Right atrium auricular region (tissue), 2 donors: ENCODE data around the gene ZFYVE26. TPM values are rescaled to one million over a fixed set of nuclear protein-coding genes. Genes with fewer than 3 reads are reported as not detected.
"Not testable (repeated sequence)": the region's sequence is repeated elsewhere in the genome, so short reads cannot be mapped to it uniquely, and the experiment has no call there.

Experiments
- DNase-seq: peaks from one replicate; pipeline ENCODE4 v3.0.0-alpha.2; 2019; ENCODE audit warnings: low spot score
- H3K27ac ChIP-seq, 2 donors: fragments of 200-600 bp; sonication (generic); 1 replicate in 1 of 2; 2 replicates in 1 of 2; pipeline ENCODE4 v1.5.1; 2016 to 2019
- H3K27me3 ChIP-seq, 2 donors: fragments of 200-600 bp; sonication (generic); one replicate each; pipeline versions ENCODE4 v1.5.1 to v1.6.0; 2017 to 2019
- H3K36me3 ChIP-seq: fragments of 200-600 bp; sonication (generic); one replicate; pipeline ENCODE4 v1.5.1; 2016
- H3K4me1 ChIP-seq, 2 donors: fragments of 200-600 bp; sonication (generic); one replicate each; pipeline versions ENCODE4 v1.5.1 to v1.6.0; 2017 to 2019
- H3K4me3 ChIP-seq, 2 donors: fragments of 200-600 bp; sonication (generic); 1 replicate in 1 of 2; 2 replicates in 1 of 2; pipeline ENCODE4 v1.5.1; 2017 to 2019; ENCODE audit warnings: mild to moderate bottlenecking in 1 of 2, moderate library complexity in 1 of 2
- H3K9me3 ChIP-seq, 2 donors: fragments of 200-600 bp; sonication (generic); one replicate each; pipeline ENCODE4 v1.5.1; 2019
- CTCF ChIP-seq, 2 donors: fragments of 200-600 bp; sonication (generic); IDR thresholded peaks; one replicate each; pipeline ENCODE4 v1.5.1; 2019; ENCODE audit warnings: antibody characterized with exemption in 2 of 2
- total RNA-seq, 2 donors: library from RNA; depleted of rRNA; stranded (reverse); fragments of >200 nt; gene quantifications; one replicate each; pipeline ENCODE4 v1.1.0, GENCODE V29; 2016

ZFYVE26 gene
- total RNA-seq, 2 donors from 2014 or later = 10.5 to 11.8 TPM

- no peak overlapping the region for H3K27ac ChIP-seq
- TF ChIP-seq CTCF (IDR thresholded peaks at IDR 0.05) = no peak
- no peak for DNase-seq
These were observed 111.2 kb downstream of the ZFYVE26 start for GRCh38 chr14:67705211-67705610.

DNA sequence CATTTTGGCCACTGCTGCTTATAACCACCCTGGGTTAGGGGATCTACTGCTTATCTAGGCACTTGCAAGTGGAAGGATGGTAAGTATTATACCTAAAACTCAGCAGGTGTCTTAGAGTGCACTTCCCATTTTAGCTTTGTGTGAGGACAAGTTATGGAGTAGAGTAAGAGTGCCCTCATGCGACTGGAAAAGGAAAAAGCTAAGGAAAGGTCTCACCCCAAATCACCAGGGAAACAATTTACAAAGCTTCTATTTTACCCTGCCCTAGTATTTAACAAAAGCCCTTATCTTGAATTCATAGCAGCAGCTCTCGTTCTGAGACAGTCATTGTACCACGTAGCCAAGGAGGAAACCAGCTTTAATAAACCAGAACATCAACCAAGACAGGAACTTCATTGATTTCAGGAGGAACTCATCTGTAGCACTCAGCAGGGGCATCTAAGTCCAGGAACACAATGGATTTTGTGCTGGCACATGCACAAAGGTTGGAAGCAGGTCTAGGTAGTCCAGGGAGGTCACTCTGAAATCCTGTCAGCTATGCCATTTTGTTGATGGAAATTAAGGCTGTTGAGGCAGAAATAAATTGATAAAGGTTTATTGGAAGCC, 111.8 kb downstream of the ZFYVE26 start:
- Histone ChIP-seq H3K36me3 (no peaks in the 10 kb centered on the region), H3K27ac (no peak overlapping the region), H3K9me3 (no peaks in the 10 kb centered on the region), H3K4me1 (no peaks in the 10 kb centered on the region), H3K4me3 (no peak overlapping the region), H3K27me3 (no peaks in the 10 kb centered on the region)
- no peak for DNase-seq
- peak in 1 of 2 donors; percentile 80 for TF ChIP-seq CTCF (IDR thresholded peaks at IDR 0.05)

More at GRCh38 chr14:67705211-67705610, 111.2 kb downstream of the ZFYVE26 start:
- no peaks in the 10 kb centered on the region for H3K36me3 ChIP-seq
- no peak overlapping the region for H3K4me3 ChIP-seq
- no peaks in the 10 kb centered on the region for H3K4me1 ChIP-seq
- H3K9me3 ChIP-seq = peaks cover 0 to 4% of the 10 kb centered on the region in 2 donors
- no peaks in the 10 kb centered on the region for H3K27me3 ChIP-seq

GRCh38 chr14:67703997-67704396, 112.4 kb downstream of the ZFYVE26 start:
- Histone ChIP-seq H3K4me1 (no peaks in the 10 kb centered on the region), H3K27ac (no peak overlapping the region), H3K9me3 (no peaks in the 10 kb centered on the region), H3K36me3 (no peaks in the 10 kb centered on the region), H3K4me3 (no peak overlapping the region), H3K27me3 (no peaks in the 10 kb centered on the region)
- TF ChIP-seq CTCF (IDR thresholded peaks at IDR 0.05) = no peak
- no peak for DNase-seq

DNA sequence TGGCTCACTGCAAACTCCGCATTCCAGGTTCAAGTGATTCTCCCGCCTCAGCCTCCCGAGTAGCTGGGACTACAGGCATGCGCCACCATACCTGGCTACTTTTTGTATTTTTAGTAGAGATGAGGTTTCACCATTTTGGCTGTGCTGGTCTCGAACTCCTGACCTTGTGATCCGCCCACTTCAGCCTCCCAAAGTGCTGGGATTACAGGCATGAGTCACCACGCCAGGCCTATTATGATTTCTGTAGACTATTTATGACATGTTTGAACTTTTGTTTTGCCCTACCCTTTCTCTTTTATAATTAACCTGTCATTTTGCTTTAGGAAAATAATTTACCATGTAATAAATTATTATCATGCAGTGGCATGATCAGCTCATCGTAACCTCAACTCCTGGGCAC, 114.9 kb downstream of the ZFYVE26 start, which contains the start of gene RDH12:
Gene RDH12, plus strand, starts transcription at position 395 of the 400 bp plus-strand sequence. CDS start 20,757 bp downstream, outside the sequence.
- H3K27ac ChIP-seq, H3K9me3 ChIP-seq, DNase-seq, H3K27me3 ChIP-seq, H3K36me3 ChIP-seq, H3K4me3 ChIP-seq, H3K4me1 ChIP-seq: not testable (repeated sequence)

DNA sequence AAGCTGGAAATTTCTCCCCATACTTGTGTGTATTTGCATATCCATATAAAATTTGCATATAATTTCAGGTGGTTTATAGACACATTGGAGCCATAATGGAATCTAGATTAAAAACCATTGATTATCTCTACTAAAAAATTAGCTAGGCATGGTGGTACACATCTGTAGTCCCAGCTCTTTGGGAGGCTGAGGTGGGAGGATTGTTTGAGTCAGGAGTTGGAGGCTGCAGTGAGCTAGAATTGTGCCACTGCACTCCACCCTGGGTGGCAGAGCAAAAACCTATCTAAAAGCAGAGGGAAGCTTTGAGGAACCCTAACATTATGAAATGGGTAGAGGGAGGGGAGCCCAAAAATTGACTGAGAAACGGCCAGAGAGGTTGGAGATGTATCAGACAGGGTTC, 118.2 kb downstream of the ZFYVE26 start:
- Histone ChIP-seq H3K27me3 (no peaks in the 10 kb centered on the region), H3K4me3 (no peak overlapping the region), H3K4me1 (peaks cover 0 to 9% of the 10 kb centered on the region in 2 donors), H3K9me3 (no peaks in the 10 kb centered on the region), H3K36me3 (no peaks in the 10 kb centered on the region), H3K27ac (no peak overlapping the region)
- TF ChIP-seq CTCF (IDR thresholded peaks at IDR 0.05) = no peak
- no peak for DNase-seq

DNA sequence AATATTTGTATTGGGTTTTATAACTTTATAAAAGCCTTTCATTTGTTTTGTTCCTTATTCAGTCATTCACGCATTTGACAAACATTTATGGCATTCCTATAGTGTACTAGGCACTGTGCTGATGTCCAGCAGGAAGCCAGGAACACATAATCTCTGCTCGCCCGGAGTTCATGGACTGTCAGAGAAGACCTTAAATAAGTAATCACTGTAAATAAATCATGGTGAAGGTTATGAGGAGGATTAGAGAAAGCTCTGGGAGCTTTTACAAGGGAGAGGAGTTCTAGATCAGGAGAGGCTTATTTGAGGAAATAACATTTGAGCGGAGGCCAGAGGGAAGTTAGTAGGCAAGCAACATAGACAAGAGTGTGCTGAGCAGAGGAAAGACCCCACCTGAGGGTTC, 119.4 kb downstream of the ZFYVE26 start:
- Histone ChIP-seq H3K27me3 (no peaks in the 10 kb centered on the region), H3K27ac (no peak overlapping the region), H3K4me3 (no peak overlapping the region), H3K4me1 (peaks cover 0 to 9% of the 10 kb centered on the region in 2 donors), H3K36me3 (no peaks in the 10 kb centered on the region), H3K9me3 (no peaks in the 10 kb centered on the region)
- TF ChIP-seq CTCF (IDR thresholded peaks at IDR 0.05) = no peak
- DNase-seq = no peak

Other genes starting within 250 kb of the ZFYVE26 start
- gene PIGH, start 216.3 kb downstream of the ZFYVE26 start, total RNA-seq = 10 to 100 TPM; 13.8 to 15.3 TPM
- gene ARG2, start 196.7 kb downstream of the ZFYVE26 start, total RNA-seq = under 1 TPM in 1 of 2 donors, not detected in 1; 0.59 TPM
- gene VTI1B, start 142.0 kb downstream of the ZFYVE26 start, total RNA-seq = 10 to 100 TPM; 59.7 to 61.0 TPM
- 10 to 100 TPM; 20.8 to 24.0 TPM for gene RDH11, start 120.8 kb downstream of the ZFYVE26 start, total RNA-seq
- gene RDH12, start 114.7 kb downstream of the ZFYVE26 start, total RNA-seq = not detected
- gene RAD51B, start 3.2 kb upstream of the ZFYVE26 start, total RNA-seq = 1 to 10 TPM; 1.2 to 1.5 TPM